PC-9 (cell line): ENCODE data around the gene COL18A1.

ENCODE experiments used
- CTCF ChIP-seq: fragments of 200-600 bp; sonication (generic); conservative IDR thresholded peaks from 2 replicates; pipeline ENCODE4 v1.6.1; 2017; ENCODE audit warnings: mixed run types, antibody characterized with exemption, mild to moderate bottlenecking, moderate library complexity
- EZH2 ChIP-seq: fragments of 200-600 bp; sonication (generic); IDR thresholded peaks from 2 replicates; pipeline ENCODE4 v1.8.0; 2017; ENCODE audit warnings: antibody characterized with exemption, low read depth

DNA sequence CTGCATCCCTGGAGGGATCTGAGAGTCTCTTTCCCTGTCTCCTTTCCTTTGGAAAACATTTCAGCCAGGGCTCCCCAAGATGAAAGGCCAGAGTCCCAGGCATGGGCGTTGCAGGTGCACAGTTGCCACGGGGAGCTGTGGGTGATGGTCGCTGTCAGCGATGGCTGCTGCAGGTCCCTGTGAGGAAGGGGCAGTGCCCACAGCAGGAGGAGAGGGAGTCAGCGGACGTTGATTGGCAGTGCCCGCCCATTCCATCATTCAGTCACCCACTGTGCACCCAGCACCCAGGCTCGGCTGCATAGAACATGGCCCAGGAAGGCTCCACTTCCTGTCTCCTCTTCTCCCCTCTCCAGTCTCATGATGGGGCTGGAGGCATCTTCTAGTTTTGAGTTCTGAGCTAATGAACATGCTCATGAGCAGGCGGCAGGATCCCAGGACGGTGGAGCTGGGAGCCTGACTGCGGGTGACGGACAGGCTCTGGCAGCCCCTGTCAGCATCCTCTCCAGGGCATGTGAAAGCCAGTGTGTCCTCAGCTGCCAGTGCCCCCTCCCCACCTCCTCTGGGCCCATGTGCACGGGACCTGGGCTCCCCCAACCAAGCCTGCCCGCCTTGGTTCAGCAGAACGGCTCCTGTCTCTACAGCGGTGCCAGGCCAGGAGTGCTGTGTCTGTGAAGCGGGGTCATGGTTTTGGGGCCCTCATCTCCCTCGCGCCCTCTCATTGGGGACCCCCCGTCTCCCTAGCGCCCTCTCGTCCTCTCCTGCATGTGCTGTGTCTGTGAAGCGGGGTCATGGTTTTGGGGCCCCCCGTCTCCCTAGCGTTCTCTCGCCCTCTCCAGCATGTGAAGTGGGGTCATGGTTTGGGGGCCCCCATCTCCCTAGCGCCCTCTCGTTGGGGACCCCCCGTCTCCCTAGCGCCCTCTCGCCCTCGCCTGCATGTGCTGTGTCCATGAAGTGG is 24.5 kb downstream of the COL18A1 start:
- TF ChIP-seq CTCF (no peak), EZH2 (no peak)
